A673 (cell line): ENCODE results near the gene ACSM2A. TPM values are rescaled to one million over a fixed set of nuclear protein-coding genes. Genes with fewer than 3 reads are reported as not detected.
"Not testable (repeated sequence)": the region's sequence is repeated elsewhere in the genome, so short reads cannot be mapped to it uniquely, and the experiment has no call there.

Source experiments
- BruUV-seq: library from RNA; stranded (reverse); fragments of 400-500 nt; replicated peaks from 2 replicates; lab custom pipeline; 2021; lab: Mats Ljungman, UMichigan
- CTCF ChIA-PET: fragments of 300-600 bp; sonication (Branson Sonifier 250); formaldehyde crosslinking; loops from one replicate; lab custom pipeline; 2022; ENCODE audit warnings: antibody characterized with exemption; lab: Charles Lee
- POLR2A ChIA-PET: fragments of 300-600 bp; sonication (Branson Sonifier 250); formaldehyde crosslinking; loops from one replicate; lab custom pipeline; 2022; ENCODE audit warnings: antibody characterized with exemption; ENCODE audit not compliant: low non-redundant PET; lab: Charles Lee
- DNase-seq: peaks from one replicate; pipeline ENCODE4 v3.0.0-alpha.2; 2015; ENCODE audit warnings: low spot score
- H3K27ac ChIP-seq: fragments of 200-600 bp; sonication (generic); 2 replicates; pipeline ENCODE4 v1.5.1; 2016; ENCODE audit warnings: mixed run types, low read depth, mild to moderate bottlenecking, mixed read lengths, antibody characterized with exemption, low read length; ENCODE audit not compliant: poor library complexity, severe bottlenecking
- H3K27me3 ChIP-seq: fragments of 200-600 bp; sonication (generic); replicated peaks from 2 replicates; pipeline ENCODE4 v1.6.1; 2017; ENCODE audit warnings: mixed run types, low read depth, mild to moderate bottlenecking, mixed read lengths, antibody characterized with exemption, low read length; ENCODE audit not compliant: insufficient read depth, poor library complexity
- H3K36me3 ChIP-seq: fragments of 200-600 bp; sonication (generic); 2 replicates; pipeline ENCODE4 v1.6.1; 2016; ENCODE audit warnings: mixed run types, mild to moderate bottlenecking, mixed read lengths, antibody characterized with exemption, low read length; ENCODE audit not compliant: insufficient read depth, poor library complexity, severe bottlenecking
- H3K4me1 ChIP-seq: fragments of 200-600 bp; sonication (generic); 2 replicates; pipeline ENCODE4 v1.6.1; 2017; ENCODE audit warnings: mixed run types, mild to moderate bottlenecking, mixed read lengths, antibody characterized with exemption, low read length; ENCODE audit not compliant: insufficient read depth, poor library complexity, severe bottlenecking
- H3K4me3 ChIP-seq: fragments of 200-600 bp; sonication (generic); 2 replicates; pipeline ENCODE4 v1.5.1; 2016; ENCODE audit warnings: low read depth, mixed run types, mild to moderate bottlenecking, mixed read lengths, low read length; ENCODE audit not compliant: poor library complexity, severe bottlenecking
- H3K9me3 ChIP-seq: fragments of 200-600 bp; sonication (generic); 2 replicates; pipeline ENCODE4 v1.6.1; 2016; ENCODE audit warnings: mixed run types, low read depth, mild to moderate bottlenecking, mixed read lengths, antibody characterized with exemption, low read length; ENCODE audit not compliant: poor library complexity, severe bottlenecking
- intact Hi-C: fragments of 100-400 bp; cut with micrococcal nuclease; formaldehyde crosslinking; loops from one replicate; pipeline ENCODE4 v1.10.0; 2022; ENCODE audit not compliant: unreplicated experiment
- total RNA-seq: library from RNA; stranded (reverse); gene quantifications from 2 replicates; pipeline ENCODE4 v1.2.3, GENCODE V29; 2021

The ACSM2A gene
- total RNA-seq, 1 experiment from 2014 or later = not detected

DNA sequence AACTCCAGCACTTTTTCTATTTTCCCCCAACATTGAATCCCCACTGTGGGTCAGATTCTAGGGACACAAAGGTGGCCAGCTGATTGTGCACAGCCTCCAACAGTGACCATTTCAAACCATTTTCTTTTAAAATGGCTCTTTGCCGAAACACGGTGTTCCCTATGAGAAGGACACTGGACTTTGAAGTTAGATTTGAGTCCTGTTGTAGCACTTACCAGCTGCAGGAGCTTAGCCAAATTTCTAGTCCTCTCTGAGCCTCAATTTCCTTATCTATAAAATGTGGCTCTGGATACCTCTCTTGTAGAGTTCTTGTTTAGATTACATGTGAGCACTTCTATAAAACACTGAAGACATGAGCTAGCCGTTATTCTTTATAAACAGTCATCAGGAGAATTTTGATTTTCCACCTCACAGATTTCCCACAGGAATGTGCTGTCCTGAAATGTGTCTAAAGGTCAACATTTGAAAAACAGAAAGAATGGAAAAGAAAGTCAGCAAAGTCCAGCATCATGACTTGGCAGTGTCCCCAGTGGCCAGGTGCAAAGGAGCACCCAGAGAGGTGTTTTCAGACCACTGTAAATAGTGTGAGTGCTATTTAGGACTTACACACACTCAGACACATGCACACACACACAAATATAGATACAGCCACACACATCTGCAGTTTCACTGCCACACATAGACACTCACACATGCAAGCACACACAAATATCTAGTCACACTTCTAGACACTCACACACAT, 4.5 kb upstream of the ACSM2A start:
- DNase-seq, H3K27ac ChIP-seq, H3K9me3 ChIP-seq, BruUV-seq, H3K36me3 ChIP-seq, intact Hi-C loops, CTCF ChIA-PET, H3K4me1 ChIP-seq, POLR2A ChIA-PET, H3K27me3 ChIP-seq, H3K4me3 ChIP-seq: not testable (repeated sequence)

GRCh38 chr16:20453633-20454032, 2.3 kb downstream of the ACSM2A start:
- intact Hi-C loops, BruUV-seq: not testable (repeated sequence)

DNA sequence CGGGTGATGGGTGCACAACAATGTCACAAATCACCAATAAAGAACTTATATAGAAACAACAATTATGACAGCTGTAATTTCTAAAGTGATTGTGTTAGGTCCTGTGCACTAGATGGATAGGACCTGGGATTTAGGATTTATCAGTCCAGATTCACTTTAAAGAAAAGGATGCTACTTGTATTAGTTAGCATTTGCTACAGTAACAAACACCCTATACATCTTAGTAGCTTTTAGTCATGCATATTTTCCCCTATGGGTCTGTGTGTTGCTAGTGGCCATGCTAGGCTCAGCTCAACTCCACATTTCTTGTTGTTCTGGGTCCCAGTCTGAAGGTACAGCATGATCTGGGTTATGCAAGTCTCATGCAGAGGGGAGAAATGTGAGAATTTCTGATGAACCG, 7.9 kb downstream of the ACSM2A start:
- H3K27ac ChIP-seq = not testable (repeated sequence)

More at GRCh38 chr16:20453633-20454032, 2.3 kb downstream of the ACSM2A start:
- CTCF ChIA-PET, H3K27ac ChIP-seq, H3K36me3 ChIP-seq, H3K27me3 ChIP-seq, H3K9me3 ChIP-seq, H3K4me1 ChIP-seq, DNase-seq, POLR2A ChIA-PET, H3K4me3 ChIP-seq: not testable (repeated sequence)

GRCh38 chr16:20460313-20460712, 9.0 kb downstream of the ACSM2A start:
- H3K4me3 ChIP-seq, DNase-seq, POLR2A ChIA-PET, H3K27ac ChIP-seq, H3K27me3 ChIP-seq, H3K9me3 ChIP-seq, intact Hi-C loops, CTCF ChIA-PET, BruUV-seq, H3K36me3 ChIP-seq, H3K4me1 ChIP-seq: not testable (repeated sequence)

More for the DNA sequence above, 7.9 kb downstream of the ACSM2A start:
- H3K27me3 ChIP-seq, BruUV-seq, H3K4me1 ChIP-seq, POLR2A ChIA-PET, H3K4me3 ChIP-seq, H3K36me3 ChIP-seq, CTCF ChIA-PET, intact Hi-C loops, H3K9me3 ChIP-seq, DNase-seq: not testable (repeated sequence)

- intact Hi-C loops, H3K4me3 ChIP-seq, H3K36me3 ChIP-seq, H3K27ac ChIP-seq, DNase-seq, CTCF ChIA-PET, H3K4me1 ChIP-seq, H3K27me3 ChIP-seq, H3K9me3 ChIP-seq, BruUV-seq, POLR2A ChIA-PET: not testable (repeated sequence)
Measured at GRCh38 chr16:20468954-20469353, 17.6 kb downstream of the ACSM2A start.

- intact Hi-C loops, POLR2A ChIA-PET, BruUV-seq, H3K36me3 ChIP-seq, CTCF ChIA-PET, DNase-seq, H3K9me3 ChIP-seq, H3K27ac ChIP-seq, H3K27me3 ChIP-seq, H3K4me1 ChIP-seq, H3K4me3 ChIP-seq: not testable (repeated sequence)
Measured at GRCh38 chr16:20469930-20470329, 18.6 kb downstream of the ACSM2A start.

- H3K9me3 ChIP-seq, intact Hi-C loops, POLR2A ChIA-PET, H3K27ac ChIP-seq, H3K36me3 ChIP-seq, CTCF ChIA-PET, H3K27me3 ChIP-seq, DNase-seq, H3K4me1 ChIP-seq, H3K4me3 ChIP-seq, BruUV-seq: not testable (repeated sequence)
Measured at GRCh38 chr16:20470732-20471131, 19.4 kb downstream of the ACSM2A start.
